Measurements from ENCODE around the gene SCN7A. TPM values are rescaled to one million over a fixed set of nuclear protein-coding genes. Genes with fewer than 3 reads are reported as not detected.
"Not testable (repeated sequence)": the region's sequence is repeated elsewhere in the genome, so short reads cannot be mapped to it uniquely, and the experiment has no call there.

SCN7A gene
- total RNA-seq, 1 donor from 2014 or later, result 69.0 TPM

DNA sequence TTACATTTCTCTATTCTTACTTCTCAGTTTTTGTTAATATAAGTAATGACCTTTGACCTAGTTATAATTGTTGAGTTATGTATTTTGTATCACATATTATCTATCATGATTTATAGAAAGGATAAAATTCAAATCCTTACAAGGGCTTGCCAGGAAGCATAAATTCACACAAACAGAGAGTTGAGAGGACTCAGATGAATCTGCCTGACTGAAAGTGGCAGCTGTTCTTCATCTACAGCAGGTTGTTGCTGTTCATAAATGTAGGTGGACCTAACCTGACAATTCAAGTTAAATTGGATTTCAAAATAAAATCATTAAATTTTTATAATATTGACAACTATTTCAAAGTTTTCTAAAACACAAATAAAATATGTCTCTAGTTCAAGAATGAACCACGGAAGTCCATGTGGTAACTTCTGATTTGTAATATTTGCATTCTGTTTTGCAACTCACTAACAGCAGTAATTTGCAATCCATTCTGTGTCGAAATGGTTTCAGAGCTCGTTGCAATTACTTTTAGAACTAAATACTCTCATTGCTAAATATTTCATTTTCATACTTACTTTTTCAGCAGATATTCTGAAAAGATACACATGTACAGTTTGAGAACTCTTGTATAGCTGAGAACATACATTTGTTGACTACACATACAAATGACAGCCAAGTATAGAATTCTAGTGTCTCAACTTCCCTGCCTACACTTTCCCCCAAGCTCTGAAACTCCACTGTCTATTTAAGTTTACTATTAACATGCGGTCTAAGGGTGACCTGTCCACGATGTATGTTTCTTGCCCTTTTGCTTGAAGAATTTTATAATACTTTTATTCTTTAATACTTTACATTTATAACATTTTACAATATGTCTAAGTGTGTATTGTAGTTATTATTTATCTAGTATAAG, 25.7 kb downstream of the SCN7A start:
- Histone ChIP-seq H3K4me3 (no peak overlapping the region), H3K27me3 (ENCODE audit: low read depth) (no peaks in the 10 kb centered on the region), H3K36me3 (peaks cover 8% of the 10 kb centered on the region), H3K9me3 (no peaks in the 10 kb centered on the region), H3K27ac (no peak overlapping the region), H3K4me1 (no peaks in the 10 kb centered on the region)
- intact Hi-C loops (cut with DNase I), result no loop called here
- TF ChIP-seq, protein P1, sequence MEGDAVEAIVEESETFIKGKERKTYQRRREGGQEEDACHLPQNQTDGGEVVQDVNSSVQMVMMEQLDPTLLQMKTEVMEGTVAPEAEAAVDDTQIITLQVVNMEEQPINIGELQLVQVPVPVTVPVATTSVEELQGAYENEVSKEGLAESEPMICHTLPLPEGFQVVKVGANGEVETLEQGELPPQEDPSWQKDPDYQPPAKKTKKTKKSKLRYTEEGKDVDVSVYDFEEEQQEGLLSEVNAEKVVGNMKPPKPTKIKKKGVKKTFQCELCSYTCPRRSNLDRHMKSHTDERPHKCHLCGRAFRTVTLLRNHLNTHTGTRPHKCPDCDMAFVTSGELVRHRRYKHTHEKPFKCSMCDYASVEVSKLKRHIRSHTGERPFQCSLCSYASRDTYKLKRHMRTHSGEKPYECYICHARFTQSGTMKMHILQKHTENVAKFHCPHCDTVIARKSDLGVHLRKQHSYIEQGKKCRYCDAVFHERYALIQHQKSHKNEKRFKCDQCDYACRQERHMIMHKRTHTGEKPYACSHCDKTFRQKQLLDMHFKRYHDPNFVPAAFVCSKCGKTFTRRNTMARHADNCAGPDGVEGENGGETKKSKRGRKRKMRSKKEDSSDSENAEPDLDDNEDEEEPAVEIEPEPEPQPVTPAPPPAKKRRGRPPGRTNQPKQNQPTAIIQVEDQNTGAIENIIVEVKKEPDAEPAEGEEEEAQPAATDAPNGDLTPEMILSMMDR (IDR thresholded peaks at IDR 0.05), result no peak
- DNase-seq (no peak), ATAC-seq (peak in 1 of 2 donors; percentile 51)

GRCh38 chr2:166464187-166464586, 29.9 kb downstream of the SCN7A start:
- Histone ChIP-seq H3K36me3 (peaks cover 8% of the 10 kb centered on the region), H3K9me3 (no peaks in the 10 kb centered on the region), H3K27me3 (ENCODE audit: low read depth) (no peaks in the 10 kb centered on the region), H3K4me3 (no peak overlapping the region), H3K4me1 (no peaks in the 10 kb centered on the region), H3K27ac (no peak overlapping the region)
- intact Hi-C loops (cut with DNase I), result no loop called here
- DNase-seq, result no peak
- TF ChIP-seq, protein P1 (IDR thresholded peaks at IDR 0.05), result no peak
- no peak for ATAC-seq

DNA sequence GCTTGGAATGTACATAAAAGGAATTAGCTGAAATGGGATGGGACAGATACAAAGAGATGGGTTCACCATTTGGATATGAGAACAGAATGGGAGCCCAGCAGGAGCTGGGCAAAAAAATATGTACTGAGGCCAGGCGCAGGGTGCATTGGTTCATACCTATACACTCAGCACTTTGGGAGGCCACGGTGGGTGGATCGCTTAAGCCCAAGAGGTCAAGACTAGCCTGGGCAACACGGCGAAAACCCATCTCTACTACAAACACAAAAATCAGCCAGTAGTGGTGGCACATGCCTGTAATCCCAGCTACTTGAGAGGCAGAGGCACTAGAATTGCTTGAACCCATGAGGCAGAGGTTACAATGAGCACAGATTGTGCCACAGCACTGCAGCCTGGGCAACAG, 30.4 kb downstream of the SCN7A start:
- Histone ChIP-seq H3K27me3 (ENCODE audit: low read depth) (no peaks in the 10 kb centered on the region), H3K9me3 (no peaks in the 10 kb centered on the region), H3K4me1 (no peaks in the 10 kb centered on the region), H3K4me3 (no peak overlapping the region), H3K36me3 (peaks cover 8% of the 10 kb centered on the region), H3K27ac (no peak overlapping the region)
- DNase-seq (no peak), ATAC-seq (no peak)
- intact Hi-C loops (cut with DNase I), result no loop called here
- TF ChIP-seq, protein P1 (IDR thresholded peaks at IDR 0.05), result no peak

DNA sequence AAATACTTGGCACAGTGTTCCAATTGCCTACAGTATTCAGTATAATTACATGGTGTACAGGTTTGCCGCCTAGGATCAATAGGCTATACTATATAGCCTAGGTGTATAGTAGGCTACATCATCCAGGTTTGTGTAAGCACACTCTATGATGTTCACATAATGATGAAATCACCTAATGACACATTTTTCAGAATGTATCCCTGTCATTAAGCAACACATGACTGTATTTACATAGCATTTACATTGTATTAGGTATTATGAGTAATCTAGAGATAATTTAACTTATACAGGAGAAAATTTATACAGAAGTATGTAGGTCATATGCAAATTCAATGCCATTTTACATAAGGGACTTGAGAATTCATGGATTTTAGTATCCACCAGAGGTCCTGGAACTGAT, 35.4 kb downstream of the SCN7A start:
- intact Hi-C loops (cut with DNase I), result no loop called here

DNA sequence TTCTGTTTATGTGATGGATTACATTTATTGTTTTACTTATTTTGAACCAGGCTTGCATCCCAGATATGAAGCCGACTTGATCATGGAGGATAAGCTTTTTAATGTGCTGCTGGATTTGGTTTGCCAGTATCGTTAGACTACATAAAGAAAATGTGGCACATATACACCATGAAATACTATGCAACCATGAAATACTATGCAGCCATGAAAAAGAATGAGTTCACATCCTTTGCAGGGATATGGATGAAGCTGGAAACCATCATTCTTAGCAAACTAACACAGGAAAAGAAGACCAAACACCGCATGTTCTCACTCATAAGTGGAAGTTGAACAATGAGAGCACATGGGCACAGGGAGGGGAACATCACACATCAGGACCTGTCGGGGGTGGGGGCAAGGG, 38.2 kb downstream of the SCN7A start:
- intact Hi-C loops (cut with DNase I); H3K4me3 ChIP-seq; ATAC-seq: not testable (repeated sequence)

More for the DNA sequence above, 35.4 kb downstream of the SCN7A start:
- Histone ChIP-seq H3K4me3 (no peak overlapping the region), H3K27ac (no peak overlapping the region), H3K36me3 (no peaks in the 10 kb centered on the region), H3K4me1 (peaks cover 1% of the 10 kb centered on the region), H3K9me3 (no peaks in the 10 kb centered on the region), H3K27me3 (ENCODE audit: low read depth) (no peaks in the 10 kb centered on the region)
- TF ChIP-seq, protein P1 (IDR thresholded peaks at IDR 0.05), result no peak
- DNase-seq (no peak), ATAC-seq (no peak)

GRCh38 chr2:166454006-166454595, 39.9 kb downstream of the SCN7A start:
- Histone ChIP-seq H3K4me1 (peaks cover 4% of the 10 kb centered on the region), H3K4me3 (no peak overlapping the region), H3K9me3 (no peaks in the 10 kb centered on the region), H3K27me3 (ENCODE audit: low read depth) (no peaks in the 10 kb centered on the region), H3K27ac (no peak overlapping the region), H3K36me3 (no peaks in the 10 kb centered on the region)
- no peak for DNase-seq
- ATAC-seq, result peak; percentile 55 to 82
- intact Hi-C loops (cut with DNase I), result no loop called here
- TF ChIP-seq, protein P1 (IDR thresholded peaks at IDR 0.05), result no peak

More for the DNA sequence above, 38.2 kb downstream of the SCN7A start:
- H3K36me3 ChIP-seq; H3K9me3 ChIP-seq; DNase-seq; H3K27ac ChIP-seq; H3K27me3 ChIP-seq (ENCODE audit: low read depth); H3K4me1 ChIP-seq: not testable (repeated sequence)

All from lower lobe of right lung (tissue), 2 donors.